Myocyte (in vitro differentiated cells): ENCODE data around the gene SYT8. TPM values are rescaled to one million over a fixed set of nuclear protein-coding genes. Genes with fewer than 3 reads are reported as not detected.
A peak's percentile ranks its signal among the peaks of the same experiment; 100 is the strongest.
"Not testable (repeated sequence)": the region's sequence is repeated elsewhere in the genome, so short reads cannot be mapped to it uniquely, and the experiment has no call there.

ENCODE experiments used
- DNase-seq: peaks from one replicate; pipeline ENCODE4 v3.0.0-alpha.2; 2012; ENCODE audit warnings: low read depth
- total RNA-seq: library from RNA; depleted of rRNA; stranded (reverse); fragments of >200 nt; gene quantifications from 2 replicates; pipeline ENCODE4 v1.2.3, GENCODE V29; 2014

SYT8 gene
- total RNA-seq, 1 donor from 2014 or later = 0.59 TPM

DNA sequence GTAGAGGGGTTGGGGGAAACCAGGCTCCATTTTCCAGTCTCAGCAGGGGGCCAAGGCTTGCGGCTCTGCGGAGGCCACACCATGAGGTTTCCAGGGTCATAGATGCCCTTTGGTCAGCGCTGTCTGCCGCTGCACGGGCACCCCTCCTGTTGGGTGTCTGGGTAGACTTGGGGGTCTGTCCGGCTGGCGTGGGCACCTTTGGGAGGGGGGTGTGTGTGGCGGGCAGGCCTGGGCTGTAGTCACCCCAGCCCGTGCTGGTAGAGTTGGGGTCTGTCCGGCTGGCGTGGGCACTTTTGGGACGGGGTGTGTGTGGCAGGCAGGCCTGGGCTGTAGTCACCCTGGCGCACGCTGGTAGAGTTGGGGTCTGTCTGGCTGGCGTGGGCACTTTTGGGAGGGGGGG is 36.7 kb downstream of the SYT8 start:
- DNase-seq = no peak

- DNase-seq = no peak
Measured at GRCh38 chr11:1872267-1872985, 37.6 kb downstream of the SYT8 start.

- peak; percentile 78 for DNase-seq
Measured at GRCh38 chr11:1873048-1873812, 38.4 kb downstream of the SYT8 start.

DNA sequence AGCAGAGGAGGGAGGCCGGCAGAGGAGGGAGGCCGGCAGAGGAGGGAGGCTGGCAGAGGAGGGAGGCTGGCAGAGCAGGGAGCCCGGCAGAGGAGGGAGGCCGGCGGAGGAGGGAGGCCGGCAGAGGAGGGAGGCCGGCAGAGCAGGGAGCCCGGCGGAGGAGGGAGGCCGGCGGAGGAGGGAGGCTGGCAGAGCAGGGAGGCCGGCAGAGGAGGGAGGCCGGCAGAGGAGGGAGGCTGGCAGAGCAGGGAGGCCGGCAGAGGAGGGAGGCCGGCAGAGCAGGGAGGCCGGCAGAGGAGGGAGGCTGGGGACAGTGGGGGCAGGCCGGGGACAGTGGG is 39.0 kb downstream of the SYT8 start:
- not testable (repeated sequence) for DNase-seq

- not testable (repeated sequence) for DNase-seq
Measured at GRCh38 chr11:1874441-1875092, 39.8 kb downstream of the SYT8 start.

GRCh38 chr11:1875093-1875850 is 40.5 kb downstream of the SYT8 start:
- peak; percentile 81 for DNase-seq

- peak; percentile 82 for DNase-seq
Measured at GRCh38 chr11:1875851-1876301, 41.1 kb downstream of the SYT8 start.

- peak; percentile 85 for DNase-seq
Measured at GRCh38 chr11:1876361-1877063, 41.7 kb downstream of the SYT8 start.

DNA sequence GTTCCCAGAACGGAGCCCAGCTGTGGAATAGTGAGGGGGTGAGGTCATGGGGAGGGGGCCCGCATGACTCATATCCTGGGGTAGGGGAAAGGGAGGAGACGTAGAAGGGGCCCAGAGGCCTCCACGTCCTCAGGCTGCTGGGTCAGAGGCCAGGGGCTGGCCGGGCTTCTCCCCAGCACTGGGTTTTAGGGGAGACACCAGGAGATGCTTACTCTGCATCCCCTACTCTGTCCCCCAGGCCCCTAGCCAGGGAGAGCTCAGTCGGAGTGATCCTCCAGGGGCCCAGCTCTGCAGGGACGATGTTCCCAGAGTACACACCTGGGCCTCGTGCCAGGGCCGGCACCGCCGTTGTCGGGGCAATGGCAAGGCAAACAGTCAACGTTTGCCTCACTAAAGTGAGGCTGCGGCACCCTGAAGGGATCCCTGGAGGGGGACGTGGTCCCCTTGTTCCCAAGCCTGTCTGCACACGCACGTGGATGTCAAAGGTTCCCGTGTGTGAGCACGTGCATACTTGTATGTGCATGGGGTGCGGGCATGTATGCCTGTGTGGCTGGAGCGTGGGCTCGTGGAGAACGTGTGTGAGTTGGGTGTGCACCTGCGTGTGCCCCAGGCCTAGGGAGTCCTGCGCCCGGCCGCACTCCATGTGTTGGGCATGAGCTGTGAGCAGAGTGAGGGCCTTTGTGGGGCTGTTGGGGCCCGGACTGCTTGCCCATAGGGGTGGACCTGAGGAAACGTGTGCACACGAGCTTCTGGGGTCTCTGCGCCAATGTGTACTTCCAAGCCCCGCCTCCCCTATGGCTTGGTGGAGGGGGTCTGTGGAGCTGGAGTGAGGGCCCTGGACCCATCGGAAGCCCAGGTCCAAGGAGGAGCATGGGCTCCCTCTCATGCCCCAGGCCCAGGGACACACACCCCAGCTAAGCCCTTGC is 42.7 kb downstream of the SYT8 start:
- peak; percentile 55 for DNase-seq

DNA sequence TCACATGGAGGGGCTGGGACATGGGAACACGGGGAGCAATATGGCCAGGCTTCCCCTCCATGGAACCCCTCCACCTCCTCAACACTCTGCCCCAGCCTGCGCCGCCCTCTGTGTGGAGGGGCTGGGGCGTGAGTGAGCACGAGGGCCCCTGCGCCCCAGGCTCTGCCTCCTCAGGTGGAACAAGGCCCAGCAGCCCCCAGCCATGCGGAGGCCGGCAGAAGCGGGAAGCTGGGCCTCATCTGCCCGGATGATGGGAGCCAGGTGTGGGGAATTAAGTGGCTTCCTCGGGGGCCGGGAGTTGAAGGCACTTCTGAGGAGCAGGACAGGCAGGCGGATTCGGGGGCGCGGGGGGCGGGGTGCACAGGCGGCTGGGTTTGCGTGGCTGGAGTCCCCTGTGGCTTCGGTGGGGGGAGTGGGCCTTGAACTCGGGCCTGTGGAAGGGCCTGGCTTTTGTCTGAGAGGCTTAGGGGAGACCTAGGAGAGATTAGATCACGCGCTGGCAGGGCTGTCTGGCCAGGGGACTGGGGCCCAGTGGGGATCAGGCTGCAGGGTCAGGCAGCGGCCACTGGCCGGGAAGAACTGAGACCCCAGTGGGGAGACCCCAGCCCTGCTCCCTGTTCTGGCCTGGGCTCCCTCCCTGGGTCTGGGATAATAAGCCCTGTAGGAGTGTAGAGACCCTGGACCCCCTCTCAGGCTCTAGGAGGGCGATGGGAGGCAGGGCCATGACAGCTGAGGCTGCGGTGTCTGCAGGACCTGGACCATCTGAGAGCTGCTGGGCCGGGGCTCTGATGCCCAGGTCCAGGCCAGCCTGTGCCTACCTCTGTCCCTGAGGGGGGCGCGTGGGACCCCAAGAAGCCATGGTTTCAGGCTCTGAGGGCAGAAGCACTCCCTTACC is 43.6 kb downstream of the SYT8 start:
- no peak for DNase-seq

DNA sequence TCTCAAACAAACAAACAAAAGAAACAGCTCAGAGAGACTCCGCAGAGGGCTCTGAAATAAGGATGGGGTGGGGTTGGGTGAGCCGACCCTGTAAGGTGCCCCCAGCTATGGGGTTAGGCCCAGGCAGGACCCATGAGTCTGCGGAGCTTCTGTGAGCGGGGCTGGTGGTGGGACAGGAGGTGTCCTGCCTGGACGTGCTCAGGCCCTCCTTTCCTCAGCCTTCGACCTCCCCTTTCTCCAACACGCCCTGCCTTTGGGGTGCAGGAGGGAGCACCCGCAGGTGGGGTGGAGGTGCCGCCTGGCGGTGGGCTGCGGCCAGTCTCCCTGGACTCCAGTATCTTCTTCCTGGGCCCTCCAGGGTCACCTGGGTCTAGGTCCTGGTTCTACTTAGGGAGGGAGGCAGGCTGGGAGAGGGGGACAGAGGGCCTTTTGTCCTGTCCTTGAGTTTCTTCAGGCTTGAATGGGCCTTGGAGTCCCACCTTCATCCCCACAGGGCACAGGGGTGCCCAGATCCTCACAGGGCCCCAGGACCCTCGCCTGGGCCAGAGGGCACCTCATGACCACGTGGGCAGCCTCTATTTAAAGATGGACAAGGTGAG is 44.7 kb downstream of the SYT8 start:
- DNase-seq = no peak

DNA sequence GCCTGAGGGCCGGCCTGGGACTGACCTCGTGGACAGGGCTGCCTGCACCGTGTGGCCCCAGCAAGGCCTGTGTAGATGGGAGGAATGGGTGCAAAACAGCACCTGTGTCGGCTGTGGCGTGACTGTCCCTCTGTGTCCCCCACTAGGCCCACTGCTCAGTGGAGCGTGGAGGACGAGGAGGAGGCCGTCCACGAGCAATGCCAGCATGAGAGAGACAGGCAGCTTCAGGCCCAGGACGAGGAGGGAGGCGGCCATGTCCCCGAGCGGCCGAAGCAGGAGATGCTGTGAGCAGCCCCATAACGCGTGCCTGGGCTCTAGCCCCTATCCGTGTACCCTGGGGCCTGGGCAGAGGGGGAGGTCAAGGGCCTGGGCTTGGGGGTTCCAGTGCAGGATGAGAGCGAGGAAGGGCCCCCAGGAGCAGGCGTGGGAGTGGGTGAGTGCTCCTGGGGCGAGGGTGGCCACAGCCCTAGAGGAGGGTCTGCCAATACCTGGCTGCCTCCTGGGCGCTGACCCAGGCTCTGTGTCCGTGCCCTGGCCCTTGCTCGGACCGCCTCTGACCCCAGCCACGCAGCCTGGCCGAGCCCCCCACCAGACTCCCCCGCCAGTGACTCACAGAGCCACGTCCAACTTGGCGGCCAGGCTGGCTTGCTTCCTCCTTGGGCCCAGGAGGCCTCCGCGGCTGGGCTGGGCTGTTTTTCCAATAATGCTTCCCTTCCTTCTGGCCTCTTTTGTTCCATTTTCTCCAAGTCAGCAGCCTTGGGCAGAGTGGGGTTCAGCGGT is 45.3 kb downstream of the SYT8 start:
- no peak for DNase-seq

DNA sequence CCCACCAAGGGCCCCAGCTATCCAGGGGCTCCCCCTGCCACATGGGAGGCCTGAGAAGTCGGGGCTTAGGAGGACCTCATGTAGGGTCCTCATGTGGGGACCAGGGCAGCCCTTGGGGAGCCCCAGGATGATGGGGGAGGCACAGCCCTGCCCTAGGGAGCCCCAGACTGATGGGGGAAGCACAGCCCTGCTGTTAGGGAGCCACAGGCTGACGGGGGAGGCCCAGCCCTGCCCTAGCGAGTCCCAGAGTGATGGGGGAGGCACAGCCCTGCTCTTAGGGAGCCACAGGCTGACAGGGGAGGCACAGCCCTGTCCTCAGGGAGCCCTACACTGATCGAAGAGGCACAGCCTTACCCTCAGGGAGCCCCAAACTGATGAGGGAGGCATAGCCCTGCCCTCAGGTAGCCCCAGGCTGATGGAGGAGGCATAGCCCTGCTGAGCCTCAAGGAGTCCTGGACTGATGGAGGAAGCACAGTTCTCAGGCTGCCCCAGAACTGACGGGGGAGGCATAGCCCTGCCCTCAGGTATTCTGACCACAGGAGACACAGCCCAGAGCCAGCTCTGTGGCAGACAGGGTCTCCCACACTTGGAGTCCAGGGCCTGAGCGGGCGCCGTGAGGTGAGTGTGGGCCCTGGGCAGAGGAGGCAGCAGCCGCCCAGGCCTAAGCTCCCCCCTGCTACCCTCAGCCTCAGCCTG is 46.1 kb downstream of the SYT8 start:
- no peak for DNase-seq

DNA sequence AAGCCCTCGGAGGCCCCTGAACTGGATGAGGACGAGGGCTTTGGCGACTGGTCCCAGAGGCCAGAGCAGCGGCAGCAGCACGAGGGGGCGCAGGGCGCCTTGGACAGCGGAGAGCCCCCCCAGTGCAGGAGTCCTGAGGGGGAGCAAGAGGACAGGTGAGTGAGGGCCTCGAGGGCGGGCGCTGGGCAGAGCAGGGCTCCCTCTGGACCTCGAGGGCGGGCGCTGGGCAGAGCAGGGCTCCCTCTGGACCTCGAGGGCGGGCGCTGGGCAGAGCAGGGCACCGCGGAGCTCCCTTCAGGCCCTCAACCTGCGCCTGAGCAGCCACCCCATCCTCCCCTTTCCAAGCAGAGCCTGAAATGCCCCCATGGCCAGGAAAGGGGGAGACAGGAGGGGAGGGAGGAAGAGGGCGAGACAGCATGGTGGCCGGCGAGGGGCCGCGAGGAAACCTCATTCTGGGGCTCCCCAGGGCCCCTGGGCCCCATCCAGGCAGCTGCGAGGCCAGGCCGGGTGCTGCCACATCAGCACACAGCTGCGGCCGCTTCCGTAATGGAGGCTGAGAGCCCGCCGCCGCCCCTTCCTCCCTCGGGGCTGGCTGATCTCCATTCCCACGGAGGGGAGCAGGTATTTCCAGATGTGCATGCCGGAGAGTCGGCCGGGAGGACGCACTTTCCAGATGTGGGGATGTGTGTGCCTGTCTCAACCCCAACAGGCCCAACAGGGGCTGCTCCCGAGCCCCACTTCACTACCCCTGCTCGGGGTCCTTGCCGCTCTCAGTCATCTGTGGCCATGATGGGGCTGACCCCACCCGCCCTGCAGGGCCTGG is 46.9 kb downstream of the SYT8 start:
- no peak for DNase-seq

DNA sequence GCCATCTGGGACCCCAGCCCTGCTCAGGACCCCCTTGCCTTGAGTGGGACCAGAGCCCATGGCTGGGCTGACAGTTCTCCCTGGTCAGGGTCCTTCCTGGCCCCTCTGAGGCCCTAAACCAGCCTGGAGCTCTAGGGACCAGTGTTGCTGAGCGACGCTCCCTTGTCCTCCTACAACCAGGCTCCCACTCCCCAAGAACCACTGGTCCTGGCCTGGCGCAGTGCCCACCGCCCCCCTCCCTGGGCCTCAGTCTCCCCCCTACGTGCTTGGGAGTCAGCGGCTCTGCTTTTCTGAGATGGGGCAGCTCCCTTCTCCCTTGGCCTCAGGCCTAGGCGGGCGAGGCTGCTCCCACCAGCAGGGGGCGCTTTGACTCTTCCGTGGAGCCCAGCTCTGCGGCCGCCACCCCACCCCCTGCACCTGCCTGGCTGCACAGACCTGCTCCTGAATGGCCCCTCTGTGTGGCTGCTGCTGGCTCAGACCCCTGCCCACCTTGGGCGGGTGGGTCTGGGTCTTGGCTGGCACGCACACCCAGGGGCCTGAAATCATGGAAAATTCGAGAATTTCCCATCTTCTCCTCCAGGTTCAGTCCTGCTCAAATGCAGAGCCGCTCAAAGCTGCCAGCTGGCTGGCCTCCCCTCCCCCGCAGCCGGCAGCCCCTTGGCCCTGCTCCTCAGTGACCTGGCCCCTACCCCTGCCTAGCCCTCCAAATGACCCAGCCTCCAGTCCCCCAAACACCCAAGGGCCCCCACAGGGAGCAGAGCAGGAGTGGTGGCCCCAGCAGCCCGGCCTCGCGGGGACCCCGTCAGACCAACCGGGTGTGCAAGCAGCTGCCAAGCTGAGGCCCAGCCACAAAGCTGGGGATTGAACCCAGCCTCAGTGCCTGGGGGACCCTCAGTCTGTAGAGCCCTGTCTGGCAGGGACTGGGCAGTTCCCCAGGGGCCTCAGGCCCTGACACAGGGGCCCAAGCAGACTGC is 47.8 kb downstream of the SYT8 start:
- peak; percentile 76 for DNase-seq
